ENCODE measurements around the gene AIRE. TPM values are rescaled to one million over a fixed set of nuclear protein-coding genes. Genes with fewer than 3 reads are reported as not detected.
"Not testable (repeated sequence)": the region's sequence is repeated elsewhere in the genome, so short reads cannot be mapped to it uniquely, and the experiment has no call there.

Gene AIRE
- total RNA-seq, 3 donors from 2014 or later: 0.12 to 0.16 TPM; not detected in 1

DNA sequence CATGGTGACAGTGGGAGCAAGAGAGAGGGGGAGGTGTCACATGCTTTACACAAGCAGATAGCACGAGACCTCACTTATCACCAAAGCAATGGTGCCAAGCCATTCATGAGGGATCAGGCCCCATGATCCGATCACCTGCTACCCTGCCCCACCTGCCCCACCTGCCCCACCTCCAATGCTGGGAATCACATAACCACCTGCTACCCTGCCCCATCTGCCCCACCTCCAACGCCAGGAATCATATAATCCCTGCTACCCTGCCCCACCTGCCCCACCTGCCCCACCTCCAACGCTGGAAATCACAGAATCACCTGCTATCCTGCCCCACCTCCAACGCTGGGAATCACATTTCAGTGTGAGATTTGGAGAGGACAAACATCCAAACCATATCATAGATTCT lies 10.6 kb upstream of the AIRE start:
- Histone ChIP-seq H3K36me3 (ENCODE audit: low read depth) (no peaks in the 10 kb centered on the region), H3K4me3 (no peak overlapping the region), H3K9me3 (no peaks in the 10 kb centered on the region), H3K4me1 (ENCODE audit: low read depth) (no peaks in the 10 kb centered on the region)
- TF ChIP-seq, protein P1, sequence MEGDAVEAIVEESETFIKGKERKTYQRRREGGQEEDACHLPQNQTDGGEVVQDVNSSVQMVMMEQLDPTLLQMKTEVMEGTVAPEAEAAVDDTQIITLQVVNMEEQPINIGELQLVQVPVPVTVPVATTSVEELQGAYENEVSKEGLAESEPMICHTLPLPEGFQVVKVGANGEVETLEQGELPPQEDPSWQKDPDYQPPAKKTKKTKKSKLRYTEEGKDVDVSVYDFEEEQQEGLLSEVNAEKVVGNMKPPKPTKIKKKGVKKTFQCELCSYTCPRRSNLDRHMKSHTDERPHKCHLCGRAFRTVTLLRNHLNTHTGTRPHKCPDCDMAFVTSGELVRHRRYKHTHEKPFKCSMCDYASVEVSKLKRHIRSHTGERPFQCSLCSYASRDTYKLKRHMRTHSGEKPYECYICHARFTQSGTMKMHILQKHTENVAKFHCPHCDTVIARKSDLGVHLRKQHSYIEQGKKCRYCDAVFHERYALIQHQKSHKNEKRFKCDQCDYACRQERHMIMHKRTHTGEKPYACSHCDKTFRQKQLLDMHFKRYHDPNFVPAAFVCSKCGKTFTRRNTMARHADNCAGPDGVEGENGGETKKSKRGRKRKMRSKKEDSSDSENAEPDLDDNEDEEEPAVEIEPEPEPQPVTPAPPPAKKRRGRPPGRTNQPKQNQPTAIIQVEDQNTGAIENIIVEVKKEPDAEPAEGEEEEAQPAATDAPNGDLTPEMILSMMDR (IDR thresholded peaks at IDR 0.05): no peak
- DNase-seq: peak in 1 of 3 donors; percentile 45
- intact Hi-C loops (cut with DNase I, micrococcal nuclease): no loop called here
- peak; percentile 60 for ATAC-seq

DNA sequence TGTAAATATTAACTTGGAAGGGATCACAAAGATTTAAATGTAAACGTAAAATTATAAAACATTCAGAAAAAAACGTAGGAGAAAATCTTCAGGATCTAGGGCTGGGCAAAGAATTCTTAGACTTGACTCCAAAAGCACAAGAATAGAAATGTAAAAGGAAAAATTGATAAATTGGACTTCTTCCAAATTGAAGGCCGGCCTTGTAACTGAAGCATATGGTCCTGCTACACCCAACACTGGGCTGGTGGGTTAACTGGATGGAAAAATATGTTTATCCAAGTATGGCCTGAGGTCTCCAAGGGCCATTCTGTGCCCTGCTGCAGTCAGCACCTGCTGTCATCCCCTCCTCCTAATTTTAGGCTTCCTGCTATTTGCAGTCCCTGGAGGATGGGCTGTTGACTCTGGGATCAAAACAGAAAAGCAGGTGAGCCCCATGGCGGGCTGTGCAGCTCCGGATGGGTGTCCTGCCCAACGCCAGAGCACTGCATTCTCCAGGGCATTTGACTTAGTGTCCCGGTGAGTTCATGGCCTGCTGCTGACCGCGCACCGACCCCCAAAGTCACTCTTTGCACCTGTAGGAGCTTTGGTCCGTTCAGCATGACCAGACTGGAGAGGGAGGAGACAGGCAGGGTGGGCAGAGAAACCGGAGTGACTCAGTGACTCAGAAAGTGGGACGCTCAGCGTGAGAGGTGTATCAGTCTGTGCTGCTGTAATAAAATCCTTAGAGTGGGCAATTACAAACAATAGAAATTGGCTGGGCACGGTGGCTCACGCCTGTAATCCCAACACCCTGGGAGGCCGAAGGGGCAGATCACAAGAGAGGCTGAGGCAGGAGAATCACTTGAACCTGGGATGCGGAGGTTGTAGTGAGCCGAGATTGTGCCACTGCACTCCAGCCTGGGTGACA lies 6.1 kb upstream of the AIRE start:
- Histone ChIP-seq H3K36me3 (ENCODE audit: low read depth) (no peaks in the 10 kb centered on the region), H3K4me1 (ENCODE audit: low read depth) (no peaks in the 10 kb centered on the region)
- peak in 1 of 3 donors; percentile 15 for DNase-seq

DNA sequence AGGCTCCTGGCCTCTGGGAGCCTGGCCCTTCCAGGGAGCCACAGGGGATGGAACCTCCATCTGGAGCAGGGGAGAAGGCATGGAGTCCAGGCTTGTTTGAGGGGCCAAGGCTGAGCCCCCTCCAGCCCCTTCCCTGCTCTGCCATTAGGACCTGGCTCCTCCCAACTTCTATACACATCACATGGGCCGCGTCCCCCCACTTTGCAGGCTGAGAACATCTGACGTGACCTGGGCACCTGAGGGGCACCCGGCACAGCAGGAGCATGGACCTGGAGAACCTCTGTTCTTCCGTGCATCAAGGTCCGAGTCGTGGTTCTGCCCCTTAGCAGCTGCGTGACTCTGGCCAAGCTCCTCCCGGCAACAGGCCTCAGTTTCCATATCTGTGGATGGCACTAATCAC lies 3.9 kb upstream of the AIRE start:
- H3K4me3 ChIP-seq: no peak overlapping the region
- no peaks in the 10 kb centered on the region for H3K36me3 ChIP-seq (ENCODE audit: low read depth)
- no peak for ATAC-seq
- intact Hi-C loops (cut with DNase I, micrococcal nuclease): no loop called here
- peak in 1 of 3 donors; percentile 25 for DNase-seq
- no peaks in the 10 kb centered on the region for H3K4me1 ChIP-seq (ENCODE audit: low read depth)
- H3K9me3 ChIP-seq: no peaks in the 10 kb centered on the region
- TF ChIP-seq, protein P1 (IDR thresholded peaks at IDR 0.05): no peak

More for the DNA sequence above, 6.1 kb upstream of the AIRE start:
- intact Hi-C loops (cut with DNase I, micrococcal nuclease): no loop called here
- Histone ChIP-seq H3K4me3 (no peak overlapping the region), H3K9me3 (no peaks in the 10 kb centered on the region)
- TF ChIP-seq, protein P1 (IDR thresholded peaks at IDR 0.05): no peak
- ATAC-seq: no peak

DNA sequence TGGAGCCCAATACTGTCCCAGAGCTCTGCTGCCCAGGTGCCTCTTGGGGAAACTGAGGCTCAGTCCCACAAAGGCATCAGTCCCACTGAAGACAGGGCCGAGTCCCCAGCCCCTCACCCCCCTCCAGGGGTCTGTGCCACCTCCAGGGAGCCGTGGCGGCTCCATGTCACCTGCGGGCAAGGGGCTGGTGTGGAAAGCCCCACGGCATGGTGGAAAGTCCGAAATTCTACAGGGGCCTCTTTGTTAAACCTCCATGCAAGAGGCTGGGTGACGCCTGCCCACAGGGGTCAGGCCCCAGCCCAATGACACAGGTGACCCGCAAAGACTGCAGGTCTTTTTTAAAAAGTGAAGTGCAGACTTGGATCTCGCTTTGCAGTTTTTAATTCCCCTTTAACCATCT lies 3.3 kb upstream of the AIRE start:
- TF ChIP-seq, protein P1 (IDR thresholded peaks at IDR 0.05): no peak
- Histone ChIP-seq H3K4me3 (no peak overlapping the region), H3K4me1 (ENCODE audit: low read depth) (no peaks in the 10 kb centered on the region), H3K9me3 (no peaks in the 10 kb centered on the region), H3K36me3 (ENCODE audit: low read depth) (no peaks in the 10 kb centered on the region)
- intact Hi-C loops (cut with DNase I, micrococcal nuclease): no loop called here
- DNase-seq: peak in 1 of 3 donors; percentile 38
- ATAC-seq: no peak

DNA sequence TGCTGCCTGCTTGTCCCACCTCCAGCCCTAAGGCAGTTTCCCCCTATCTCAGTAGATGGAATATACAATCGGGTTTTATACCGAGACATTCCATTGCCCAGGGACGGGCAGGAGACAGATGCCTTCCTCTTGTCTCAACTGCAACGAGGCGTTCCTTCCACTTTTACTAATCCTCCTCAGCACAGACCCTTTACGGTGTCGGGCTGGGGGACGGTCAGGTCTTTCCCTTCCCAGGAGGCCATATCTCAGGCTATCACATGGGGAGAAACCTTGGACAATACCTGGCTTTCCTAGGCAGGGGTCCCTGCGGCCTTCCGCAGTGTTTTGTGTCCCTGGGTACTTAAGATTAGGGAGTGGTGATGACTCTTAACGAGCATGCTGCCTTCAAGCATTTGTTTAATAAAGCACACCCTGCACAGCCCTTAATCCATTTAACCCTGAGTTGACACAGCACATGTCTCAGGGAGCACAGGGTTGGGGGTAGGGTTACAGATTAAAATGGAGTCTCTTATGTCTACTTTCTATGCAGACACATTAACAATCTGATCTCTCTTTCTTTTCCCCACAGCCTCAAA lies 2.4 kb upstream of the AIRE start:
- intact Hi-C loops (cut with DNase I, micrococcal nuclease); H3K9me3 ChIP-seq; ATAC-seq; DNase-seq; H3K36me3 ChIP-seq (ENCODE audit: low read depth); H3K4me3 ChIP-seq; H3K4me1 ChIP-seq (ENCODE audit: low read depth): not testable (repeated sequence)

DNA sequence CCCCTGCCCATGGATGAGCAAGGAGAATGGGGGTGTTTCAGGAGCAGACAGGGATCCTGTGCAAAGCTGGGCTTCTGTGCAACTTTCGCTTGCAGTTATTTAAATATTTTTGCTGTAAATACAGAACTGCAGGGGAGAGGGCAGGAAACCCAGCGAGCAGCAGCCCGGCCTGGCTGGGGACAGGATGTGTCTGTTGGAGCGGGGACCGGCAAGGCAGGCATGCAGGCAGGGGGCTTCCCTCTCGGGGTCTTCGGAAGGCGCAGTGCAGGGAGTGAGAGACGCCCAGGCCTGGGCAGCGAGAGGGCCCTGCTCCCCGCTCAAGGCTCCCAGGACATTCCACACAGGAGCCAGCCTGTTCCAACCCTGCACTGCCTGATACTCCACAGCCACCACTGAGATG lies 1.7 kb upstream of the AIRE start:
- DNase-seq (no peak), ATAC-seq (no peak)
- intact Hi-C loops (cut with DNase I, micrococcal nuclease): no loop called here
- no peaks in the 10 kb centered on the region for H3K4me1 ChIP-seq (ENCODE audit: low read depth)
- H3K9me3 ChIP-seq: no peaks in the 10 kb centered on the region
- no peaks in the 10 kb centered on the region for H3K36me3 ChIP-seq (ENCODE audit: low read depth)
- no peak overlapping the region for H3K4me3 ChIP-seq
- TF ChIP-seq, protein P1 (IDR thresholded peaks at IDR 0.05): no peak
